K562 (cell line): Measurements from ENCODE around the gene ANKMY1. TPM values are rescaled to one million over a fixed set of nuclear protein-coding genes. Genes with fewer than 3 reads are reported as not detected.

Experiments
- ATAC-seq: fragments of 200-7000 bp; cut with Tn5 transposase; 3 replicates; pipeline ENCODE4 v1.9.1; 2020; ENCODE audit warnings: moderate library complexity
- BruUV-seq: library from RNA; stranded (reverse); fragments of 400-500 nt; replicated peaks from 2 replicates; lab custom pipeline; 2021; lab: Mats Ljungman, UMichigan
- CTCF ChIA-PET: fragments of 300-600 bp; formaldehyde crosslinking; extraction: SDS; loops from one replicate; lab custom pipeline; 2021; ENCODE audit warnings: low intra/inter-chr PET ratio; lab: Yijun Ruan, JAX
- POLR2A ChIA-PET: fragments of 300-600, 350-650 bp; sonication (Branson Sonifier 250); formaldehyde crosslinking; extraction: SDS; loops from one replicate; lab custom pipeline; 2021; ENCODE audit warnings: antibody characterized with exemption, inconsistent platforms; lab: Yijun Ruan, JAX
- DNase-seq, 4 experiments: peaks; one replicate each; pipeline versions ENCODE4 v3.0.0 to v3.0.0-alpha.2; 2011 to 2018; ENCODE audit warnings: low spot score in 3 of 4, mixed read lengths in 3 of 4; ENCODE audit errors: extremely low read depth in 1 of 4
- FAIRE-seq: peaks from 2 replicates; lab custom pipeline; 2011; peaks lifted over from hg19 to GRCh38; lab: Jason Lieb, UNC
- H2AFZ ChIP-seq: 2 replicates; pipeline ENCODE4 v1.6.0; 2011; ENCODE audit warnings: low read depth, low read length, control low read depth, inconsistent platforms
- H3K27ac ChIP-seq: fragments of 200-600 bp; 3 replicates; pipeline ENCODE4 v1.8.0; 2011; ENCODE audit warnings: low read depth, mild to moderate bottlenecking, control low read depth, inconsistent platforms, low read length, moderate library complexity, mixed read lengths; ENCODE audit errors: extremely low read depth
- H3K27me3 ChIP-seq, 2 experiments: fragments of 300-600 bp in 1 of 2; 2 replicates in 1 of 2; 3 replicates in 1 of 2; pipeline versions ENCODE4 v1.6.0 to v1.8.0; 2011; ENCODE audit warnings: inconsistent platforms in 2 of 2, low read length in 2 of 2, mild to moderate bottlenecking in 1 of 2, mixed read lengths in 1 of 2, moderate library complexity in 1 of 2; ENCODE audit not compliant: control insufficient read depth in 2 of 2, insufficient read depth in 2 of 2
- H3K36me3 ChIP-seq: fragments of 300-600 bp; 3 replicates; pipeline ENCODE4 v1.8.0; 2011; ENCODE audit warnings: mild to moderate bottlenecking, low read length, inconsistent platforms; ENCODE audit not compliant: control insufficient read depth, insufficient read depth
- H3K4me1 ChIP-seq, 2 experiments: fragments of 200-600 bp in 1 of 2; replicated peaks in 1 of 2; 2 replicates in 1 of 2; 3 replicates in 1 of 2; pipeline versions ENCODE4 v1.5.1 to v1.8.0; 2011; ENCODE audit warnings: inconsistent platforms in 2 of 2, low read length in 2 of 2, mild to moderate bottlenecking in 1 of 2, mixed read lengths in 1 of 2, moderate library complexity in 1 of 2; ENCODE audit not compliant: control insufficient read depth in 2 of 2, insufficient read depth in 2 of 2
- H3K4me2 ChIP-seq: 2 replicates; pipeline ENCODE4 v1.6.1; 2011; ENCODE audit warnings: low read length, control low read depth, inconsistent platforms, mixed read lengths; ENCODE audit not compliant: insufficient read depth
- H3K4me3 ChIP-seq: fragments of 200-600 bp; sonication (generic), shearing (Covaris generic); 2 replicates; pipeline ENCODE4 v1.5.1; 2016; ENCODE audit warnings: control low read depth, inconsistent platforms
- H3K79me2 ChIP-seq: fragments of 200-600 bp; 3 replicates; pipeline ENCODE4 v1.8.0; 2011; ENCODE audit warnings: low read length, inconsistent platforms; ENCODE audit not compliant: control insufficient read depth, insufficient read depth
- H3K9ac ChIP-seq, 2 experiments: 2 replicates each; pipeline versions ENCODE4 v1.6.0 to v1.6.1; 2011; ENCODE audit warnings: low read depth in 2 of 2, low read length in 2 of 2, control low read depth in 1 of 2, inconsistent platforms in 1 of 2, mild to moderate bottlenecking in 1 of 2, mixed read lengths in 1 of 2; ENCODE audit not compliant: insufficient read depth in 1 of 2
- H3K9me1 ChIP-seq: one replicate; pipeline ENCODE4 v1.6.0; 2011; ENCODE audit warnings: inconsistent platforms, mild to moderate bottlenecking, low read length, moderate library complexity; ENCODE audit not compliant: control insufficient read depth, insufficient read depth
- H3K9me3 ChIP-seq: replicated peaks from 2 replicates; pipeline ENCODE4 v1.5.1; 2011; ENCODE audit warnings: low read depth, low read length, inconsistent platforms; ENCODE audit not compliant: control insufficient read depth, insufficient read depth
- H4K20me1 ChIP-seq: replicated peaks from 2 replicates; pipeline ENCODE4 v1.6.1; 2011; ENCODE audit warnings: low read length, inconsistent platforms, mixed read lengths; ENCODE audit not compliant: control insufficient read depth, insufficient read depth
- CBX1 ChIP-seq: sonication (generic); IDR thresholded peaks from 2 replicates; pipeline ENCODE4 v1.6.1; 2016; ENCODE audit warnings: antibody characterized with exemption, low read depth, mild to moderate bottlenecking
- EP400 ChIP-seq: fragments of 450-650 bp; IDR thresholded peaks from 2 replicates; pipeline ENCODE4 v1.6.1; 2017; ENCODE audit warnings: antibody characterized with exemption, mild to moderate bottlenecking, moderate library complexity
- GABPB1 ChIP-seq: sonication (generic); formaldehyde crosslinking; IDR thresholded peaks from 2 replicates; pipeline ENCODE4 v1.8.0; 2022; ENCODE audit warnings: mild to moderate bottlenecking, missing genetic modification reagents
- MBD2 ChIP-seq: sonication (generic); IDR thresholded peaks from 2 replicates; pipeline ENCODE4 v1.6.1; 2016; ENCODE audit warnings: low read depth, borderline replicate concordance
- NR2C2 ChIP-seq, 2 experiments: fragments of 200-800 bp in 1 of 2; sonication (Bioruptor generic) in 1 of 2; sonication (generic) in 1 of 2; formaldehyde crosslinking in 1 of 2; IDR thresholded peaks; 2 replicates each; pipeline versions ENCODE4 v1.6.1 to v1.8.0; 2016 to 2022; ENCODE audit warnings: mild to moderate bottlenecking in 1 of 2, missing compliant biosample characterization in 1 of 2, missing genetic modification characterization in 1 of 2, missing genetic modification reagents in 1 of 2
- TCF15 ChIP-seq: fragments of 250-450 bp; sonication (Bioruptor Pico); IDR thresholded peaks from 2 replicates; pipeline ENCODE4 v1.8.0; 2022; ENCODE audit warnings: moderate library complexity, mild to moderate bottlenecking, inconsistent platforms
- THRAP3 ChIP-seq: fragments of 450-650 bp; IDR thresholded peaks from 2 replicates; pipeline ENCODE4 v1.6.1; 2016; ENCODE audit warnings: mild to moderate bottlenecking, inconsistent platforms, borderline replicate concordance
- ZBTB26 ChIP-seq: fragments of 450-650 bp; formaldehyde crosslinking; IDR thresholded peaks from 2 replicates; pipeline ENCODE4 v1.4.0; 2022; ENCODE audit warnings: missing genetic modification characterization
- ZNF121 ChIP-seq: sonication (generic); formaldehyde crosslinking; conservative IDR thresholded peaks from 2 replicates; pipeline ENCODE4 v1.8.0; 2022; ENCODE audit warnings: missing genetic modification reagents
- ZNF280A ChIP-seq: fragments of 450-650 bp; IDR thresholded peaks from 2 replicates; pipeline ENCODE4 v1.6.1; 2018; ENCODE audit warnings: mild to moderate bottlenecking, low read depth; ENCODE audit not compliant: partially characterized antibody
- ZNF384 ChIP-seq: IDR thresholded peaks from 2 replicates; pipeline ENCODE4 v1.6.1; 2012; ENCODE audit warnings: low read depth, low read length, improper control_type of control experiment
- WGBS: fragments of 100-300 bp; shearing (Covaris generic); methylation state at CpG from one replicate; pipeline ENCODE4 v1.1.6; 2016; ENCODE audit warnings: low coverage, mixed read lengths; ENCODE audit not compliant: insufficient coverage; ENCODE audit errors: missing lambda C conversion rate; 5-methylcytosine and 5-hydroxymethylcytosine counted together
- in situ Hi-C: fragments of 300-500 bp; cut with MboI; formaldehyde crosslinking; loops from 4 replicates; pipeline ENCODE4 v1.15.0; 2018; ENCODE audit warnings: inconsistent platforms, mixed read lengths
- intact Hi-C: fragments of 100-400 bp; cut with micrococcal nuclease; formaldehyde crosslinking; loops from 2 replicates; pipeline ENCODE4 v1.14.2; 2022
- polyA plus RNA-seq, 8 experiments: library from polyadenylated mRNA; depleted of rRNA in 4 of 8; stranded (reverse) in 5 of 8; unstranded in 3 of 8; fragments of >200 nt; fragmentation: Nextera tagmentation in 2 of 8; fragmentation: Illumina TruSeq in 1 of 8; extraction: Ambion mirVana in 2 of 8; extraction: Trizol in 1 of 8; gene quantifications; 2 replicates each; pipeline versions ENCODE4 v1.2.1 to v1.2.3, GENCODE V29; 2011 to 2014; ENCODE audit warnings: inconsistent platforms in 1 of 8, missing spikeins in 1 of 8
- total RNA-seq, 7 experiments: library from RNA; depleted of rRNA in 6 of 7; stranded (reverse); fragments of >200 nt in 6 of 7; fragmentation: Illumina TruSeq in 2 of 7; extraction: Trizol in 2 of 7; gene quantifications; 2 replicates each; pipeline versions ENCODE4 v1.2.1 to v1.2.3, GENCODE V29; 2011 to 2021; ENCODE audit warnings: low replicate concordance in 1 of 7

ANKMY1 gene
- total and polyA plus RNA-seq, 9 of the 15 experiments (the other 6 are each of a cell fraction or from before 2014, with no cell fraction given): 0.75 to 15.1 (median 11.7) TPM

- TF ChIP-seq CBX1 (no peak), ZNF121 (CRISPR knock-in tag) (no peak)
- TF ChIP-seq, all 486 proteins: peak for 0
Measured at GRCh38 chr2:240519396-240520129, 38.2 kb downstream of the ANKMY1 start (continued).

DNA sequence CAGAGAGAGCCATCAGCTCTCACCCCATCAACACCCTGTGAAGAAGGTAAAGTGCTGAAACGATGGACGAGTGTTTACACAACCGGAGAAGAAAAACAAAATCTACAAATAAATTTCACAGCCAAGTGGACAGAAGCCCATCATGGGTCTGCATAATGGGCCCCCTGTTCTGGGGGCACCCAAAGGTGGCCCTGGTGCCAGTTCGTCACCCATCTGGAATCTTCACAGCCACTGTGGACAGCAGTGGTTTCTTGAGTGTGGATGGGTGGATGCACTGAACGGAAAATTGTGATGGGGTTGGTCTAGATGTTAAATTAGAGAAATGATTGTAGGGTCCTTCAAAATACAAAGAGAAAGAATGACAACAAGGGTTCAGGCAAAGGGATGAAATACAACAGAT, 38.8 kb downstream of the ANKMY1 start:
- Histone ChIP-seq H3K4me1 (peaks cover 0 to 1% of the 10 kb centered on the region in 2 experiments; a peak in 1 of 5 replicates), H3K9ac (no peak overlapping the region), H3K79me2 (no peaks in the 10 kb centered on the region), H3K4me2 (no peak overlapping the region), H3K27ac (no peak overlapping the region), H3K36me3 (peaks cover 20% of the 10 kb centered on the region; the same call in 1 of the 3 replicates), H3K27me3 (no peaks in the 10 kb centered on the region), H3K9me3 (0 out of 2 replicates have a peak, but pooled peaks cover 4% of the 10 kb centered on the region), H3K4me3 (no peak overlapping the region), H3K9me1 (no peaks in the 10 kb centered on the region), H2AFZ (no peak overlapping the region), H4K20me1 (no peaks in the 10 kb centered on the region)
- POLR2A ChIA-PET: no interaction called here
- BruUV-seq: no TSS peak
- FAIRE-seq (no peak), ATAC-seq (no peak), DNase-seq (no peak)
- intact Hi-C loops: loop anchor here (10.0 kb wide), 2 partner anchors 46 to 186 kb away; partner anchors contain the start of genes DUSP28 and RNPEPL1
- TF ChIP-seq ZBTB26 (CRISPR knock-in tag): no peak
- TF ChIP-seq MBD2: no peak
- TF ChIP-seq NR2C2 (CRISPR knock-in tag; IDR thresholded peaks at IDR 0.05): no peak
- no peak for TF ChIP-seq NR2C2 (tag; IDR thresholded peaks at IDR 0.05)
- TF ChIP-seq ZNF280A: no peak
- no peak for TF ChIP-seq EP400
- no peak for TF ChIP-seq GABPB1 (CRISPR knock-in tag)
- TF ChIP-seq THRAP3: no peak
- no peak for TF ChIP-seq TCF15 (CRISPR knock-in tag)
- TF ChIP-seq ZNF384: no peak
- WGBS: 93% methylated on average over 5 of the region's 5 CpGs
- CTCF ChIA-PET: no interaction called here
- in situ Hi-C loops: no loop called here
